Stimulated activated CD8-positive, alpha-beta memory T cell treated with anti-CD3 and anti-CD28 coated beads, Interleukin-12 subunit alpha, Interleukin-12 subunit beta, amount 100 ng/mL, for 24 hours (primary cell): ENCODE data around the gene SLC38A7.
"Not testable (repeated sequence)": the region's sequence is repeated elsewhere in the genome, so short reads cannot be mapped to it uniquely, and the experiment has no call there.

Source experiments
- DNase-seq: peaks from one replicate; pipeline ENCODE4 v3.0.0-alpha.2; 2020; ENCODE audit errors: extremely low read depth

The SLC38A7 gene, protein sequence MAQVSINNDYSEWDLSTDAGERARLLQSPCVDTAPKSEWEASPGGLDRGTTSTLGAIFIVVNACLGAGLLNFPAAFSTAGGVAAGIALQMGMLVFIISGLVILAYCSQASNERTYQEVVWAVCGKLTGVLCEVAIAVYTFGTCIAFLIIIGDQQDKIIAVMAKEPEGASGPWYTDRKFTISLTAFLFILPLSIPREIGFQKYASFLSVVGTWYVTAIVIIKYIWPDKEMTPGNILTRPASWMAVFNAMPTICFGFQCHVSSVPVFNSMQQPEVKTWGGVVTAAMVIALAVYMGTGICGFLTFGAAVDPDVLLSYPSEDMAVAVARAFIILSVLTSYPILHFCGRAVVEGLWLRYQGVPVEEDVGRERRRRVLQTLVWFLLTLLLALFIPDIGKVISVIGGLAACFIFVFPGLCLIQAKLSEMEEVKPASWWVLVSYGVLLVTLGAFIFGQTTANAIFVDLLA

DNA sequence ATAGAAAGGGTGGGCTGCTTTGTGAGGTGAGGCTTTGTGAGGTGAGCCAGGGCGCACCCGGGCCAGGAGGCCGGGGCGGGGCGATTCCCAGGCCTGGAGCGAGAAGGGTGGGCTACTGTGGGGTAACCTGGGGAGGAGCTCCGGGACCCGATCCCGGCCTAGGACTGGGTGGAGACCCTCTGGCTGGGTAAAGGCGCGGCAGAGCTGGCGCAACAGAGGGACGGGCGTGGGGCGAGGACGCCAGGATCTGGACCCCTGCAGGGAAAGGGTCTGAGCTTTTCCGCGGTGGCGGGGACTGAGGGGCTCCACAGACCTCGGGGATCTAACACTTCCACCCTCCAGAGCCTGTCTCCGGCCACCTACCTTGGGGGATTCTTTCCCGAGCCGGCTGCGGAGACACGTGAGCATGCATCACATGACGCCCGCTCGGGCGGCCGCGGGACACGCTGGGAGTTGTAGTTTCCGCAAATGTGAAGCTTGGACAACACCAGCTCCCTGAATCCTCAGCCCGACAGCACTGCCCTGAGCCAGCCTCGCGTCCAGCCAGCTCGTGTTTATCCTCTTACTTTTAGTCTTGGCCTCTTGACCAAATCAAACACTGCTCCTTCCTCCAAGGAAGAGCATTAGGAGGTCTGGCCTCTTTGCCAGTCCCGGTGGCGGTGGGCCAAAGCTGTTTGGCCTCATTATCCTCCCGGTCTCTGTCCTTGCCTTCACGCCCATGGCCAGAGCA is at the start of gene SLC38A7:
TSS of gene SLC38A7 (minus strand) at position 417 of the 730 bp plus-strand sequence. CDS start 4,644 bp downstream, outside the sequence.
- DNase-seq: peak; percentile 47

DNA sequence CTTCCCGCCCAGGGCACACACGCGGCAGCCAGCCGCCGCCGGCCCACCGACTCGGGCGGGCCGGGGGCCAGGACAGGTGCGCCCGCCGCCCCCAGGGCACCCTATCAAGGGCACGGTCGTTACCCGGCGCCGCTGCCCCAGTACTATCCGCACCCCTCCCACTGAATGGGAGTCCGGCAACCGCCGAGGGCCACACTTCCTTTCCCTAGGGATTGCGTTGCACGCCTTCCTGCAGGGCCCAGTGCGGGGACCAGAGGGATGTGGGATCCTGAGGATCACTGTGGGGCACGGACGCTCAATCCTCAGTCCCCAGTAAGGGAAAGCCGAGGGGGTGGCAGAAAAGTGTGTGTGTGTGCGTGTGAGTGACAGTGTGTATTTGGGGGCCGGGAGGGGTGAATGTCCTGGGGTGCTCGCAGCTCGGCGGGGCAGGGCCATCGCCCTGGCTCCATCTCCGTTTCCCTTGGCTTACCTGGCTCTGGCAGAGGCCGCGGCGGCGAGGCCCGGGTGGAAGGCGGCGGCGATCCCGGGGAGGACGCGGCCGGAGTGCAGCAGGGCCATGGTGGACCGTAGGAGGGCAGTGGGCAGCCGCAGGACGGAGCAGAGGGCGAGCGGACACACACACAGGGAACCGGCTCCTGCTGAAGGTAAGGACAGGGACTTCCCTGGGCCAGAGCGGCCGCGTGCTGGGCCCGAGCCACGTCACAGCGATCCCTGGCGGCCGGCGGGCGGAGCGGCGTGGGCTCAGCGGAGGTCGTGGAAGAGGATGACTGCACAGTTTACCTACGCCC is 49.3 kb upstream of the SLC38A7 start, which contains the start of gene GOT2:
TSS of gene GOT2 (minus strand) at position 646 of the 788 bp plus-strand sequence. CDS start at position 558, 88 bp downstream.
- peak; percentile 53 for DNase-seq

DNA sequence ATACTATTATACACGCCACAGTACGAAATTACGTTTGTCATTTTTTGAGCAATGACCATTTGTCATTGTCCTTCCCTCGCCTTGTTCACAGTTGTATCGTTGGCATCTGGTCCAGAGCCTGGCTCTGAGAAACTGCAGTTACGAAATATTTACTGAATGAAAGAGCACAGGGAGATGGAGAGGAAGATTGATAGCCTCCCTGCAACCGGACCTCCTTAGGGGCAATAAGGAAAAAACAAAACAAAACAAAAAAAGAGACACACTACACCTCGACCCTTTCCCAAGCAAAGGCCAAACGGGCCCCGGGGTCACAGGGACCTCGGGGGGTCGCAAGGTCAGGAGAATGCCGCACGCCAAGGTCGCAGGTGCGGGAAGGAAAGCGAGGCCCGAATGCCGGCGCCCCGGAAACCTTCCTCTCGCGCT is 48.7 kb upstream of the SLC38A7 start:
- DNase-seq: no peak

DNA sequence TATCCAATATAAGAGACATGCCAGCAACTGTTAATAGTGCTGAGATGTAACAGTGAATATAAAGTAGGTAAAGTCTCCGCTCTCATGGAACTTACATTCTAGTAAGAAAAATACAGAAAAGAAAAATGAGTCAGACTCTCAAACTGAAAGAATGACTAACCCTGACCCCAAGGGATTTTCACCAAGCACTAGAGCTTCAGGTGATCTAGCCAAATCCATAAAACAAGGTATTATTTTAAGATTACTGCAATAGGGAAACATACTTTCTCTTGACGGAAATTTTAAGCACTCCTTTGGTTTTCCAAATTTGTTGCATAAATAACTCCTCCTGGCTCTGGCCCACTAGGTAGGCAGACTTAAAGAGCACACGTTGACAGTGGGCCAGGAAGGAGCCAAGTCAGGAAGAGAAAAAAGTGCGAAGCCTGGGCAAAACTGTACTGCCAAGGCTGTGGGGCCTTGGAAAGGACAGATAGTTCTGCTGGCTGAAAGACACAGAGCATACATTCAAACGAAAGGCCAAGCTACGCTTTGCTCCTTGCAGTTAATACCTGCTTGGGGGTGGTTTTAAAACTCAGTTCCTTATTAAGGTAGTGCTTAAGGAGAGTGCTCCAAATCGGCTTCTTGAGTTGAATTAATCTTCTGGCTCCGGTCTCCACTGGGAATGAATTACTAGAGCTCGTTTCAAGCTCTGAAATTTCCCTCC is 48.1 kb upstream of the SLC38A7 start:
- DNase-seq: no peak

DNA sequence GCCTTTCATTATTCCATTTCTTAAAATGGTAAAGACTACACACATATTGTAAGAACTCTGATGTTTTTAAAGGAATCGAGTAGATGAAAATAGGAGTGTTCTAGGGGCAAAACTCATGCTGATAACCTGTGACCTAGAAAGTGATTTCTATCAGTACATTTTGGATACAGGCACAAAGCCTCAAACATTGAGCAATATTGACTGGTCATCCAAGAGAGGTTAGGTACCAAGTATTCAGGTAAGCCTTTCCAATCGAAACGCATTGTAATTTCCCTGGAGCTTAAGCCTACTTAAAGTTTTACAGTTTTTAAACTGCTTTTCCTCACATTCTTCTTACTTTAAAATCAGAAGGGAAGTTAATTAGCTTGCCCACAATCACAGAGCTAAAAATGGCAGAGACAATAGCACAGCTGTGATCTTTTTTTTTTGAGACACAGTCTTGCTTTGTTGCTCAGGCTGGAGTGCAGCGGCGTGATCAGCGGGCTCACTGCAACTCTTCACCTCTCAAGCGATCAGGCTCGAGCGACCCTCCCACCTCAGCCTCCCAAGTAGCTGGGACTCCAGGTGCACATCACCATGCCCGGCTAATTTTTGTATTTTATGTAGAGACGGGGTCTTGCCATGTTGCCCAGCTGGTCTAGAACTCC is 46.3 kb upstream of the SLC38A7 start:
- DNase-seq: no peak

DNA sequence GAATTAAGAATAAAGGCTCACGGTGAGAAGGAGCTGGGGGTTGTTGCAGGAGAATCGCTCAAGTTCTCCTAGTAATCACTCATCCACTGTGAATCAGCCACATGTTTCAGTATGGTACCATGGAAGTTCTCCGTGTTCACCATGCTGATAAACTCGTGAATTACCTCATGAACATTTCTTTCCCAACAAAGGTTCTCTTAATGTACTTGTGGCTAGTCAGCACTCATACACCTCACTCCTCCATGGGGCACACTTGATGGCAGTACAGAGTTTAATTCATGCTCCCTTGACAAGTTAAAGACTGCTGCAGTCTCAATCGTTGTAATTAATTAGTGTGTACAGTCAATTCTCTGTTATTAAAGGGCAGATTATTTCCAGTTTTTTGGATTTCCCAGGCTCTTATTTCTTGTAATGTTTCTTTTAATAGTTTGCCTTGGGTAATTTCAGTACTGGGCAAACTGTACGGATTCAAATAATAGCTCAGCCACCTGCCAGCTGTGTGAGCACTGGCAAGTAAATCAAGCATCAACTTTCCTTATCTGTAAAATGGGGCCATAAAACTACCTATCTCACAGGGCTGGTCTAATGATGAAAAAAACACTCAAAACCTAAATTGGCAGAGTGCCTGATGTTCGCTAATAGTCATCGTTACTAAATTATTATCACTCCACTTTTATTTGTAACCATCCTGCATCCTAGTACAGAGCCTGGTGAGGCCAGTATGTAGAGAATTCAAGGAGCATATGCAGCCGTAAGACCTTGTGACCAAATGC is 43.4 kb upstream of the SLC38A7 start:
- no peak for DNase-seq

DNA sequence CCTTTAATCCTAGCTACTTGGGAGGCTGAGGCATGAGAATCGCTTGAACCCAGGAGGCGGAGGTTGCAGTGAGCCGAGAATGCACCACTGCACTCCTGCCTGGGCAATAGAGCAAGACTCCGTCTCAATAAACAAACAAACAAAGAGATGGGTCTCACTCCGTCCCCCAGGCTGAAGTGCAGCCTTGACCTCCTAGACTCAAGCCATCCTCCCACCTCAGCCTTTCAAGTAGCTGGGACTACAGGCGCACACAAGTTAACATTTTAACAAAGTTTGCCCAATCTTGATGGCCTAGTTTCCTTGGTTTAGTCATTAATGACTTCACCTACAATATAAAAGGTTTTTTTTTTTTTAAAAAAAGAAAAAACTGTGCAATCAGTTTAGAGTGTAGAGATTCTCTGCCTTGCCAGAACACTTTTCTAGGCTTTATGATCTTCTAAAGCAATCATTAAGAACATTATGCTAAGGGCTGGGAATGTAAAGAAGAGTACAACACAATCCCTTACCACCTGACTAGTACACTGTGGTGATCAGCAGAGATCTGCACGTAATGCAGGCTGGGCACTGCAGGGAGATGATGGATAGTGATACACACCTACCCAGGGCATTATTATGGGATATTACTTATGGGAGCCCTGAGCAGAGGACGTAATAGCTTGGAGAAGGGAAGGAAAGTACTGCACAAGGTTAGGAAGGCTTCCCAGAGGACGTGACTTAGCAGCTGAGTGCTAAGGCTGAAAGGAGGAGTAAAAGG is 42.6 kb upstream of the SLC38A7 start:
- DNase-seq: no peak

DNA sequence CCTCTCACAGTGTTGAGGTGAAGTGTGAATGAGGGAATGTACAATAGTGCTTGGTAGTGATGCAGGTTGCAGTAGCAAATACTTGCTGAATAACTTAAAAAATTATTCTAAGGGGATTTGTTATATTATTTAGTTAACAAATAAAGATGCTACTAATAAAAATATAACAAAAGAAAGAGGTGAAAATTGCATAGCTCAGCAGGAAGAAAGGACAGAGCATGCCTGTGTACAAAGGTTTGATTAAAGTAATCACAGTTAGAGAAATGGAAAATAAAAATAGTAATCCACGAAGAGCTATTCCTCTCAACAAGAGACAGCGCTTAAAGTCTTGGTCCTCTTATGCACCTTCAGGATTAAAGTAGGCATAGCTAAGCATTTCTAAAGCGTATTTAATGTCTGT is 38.5 kb upstream of the SLC38A7 start:
- DNase-seq: no peak

DNA sequence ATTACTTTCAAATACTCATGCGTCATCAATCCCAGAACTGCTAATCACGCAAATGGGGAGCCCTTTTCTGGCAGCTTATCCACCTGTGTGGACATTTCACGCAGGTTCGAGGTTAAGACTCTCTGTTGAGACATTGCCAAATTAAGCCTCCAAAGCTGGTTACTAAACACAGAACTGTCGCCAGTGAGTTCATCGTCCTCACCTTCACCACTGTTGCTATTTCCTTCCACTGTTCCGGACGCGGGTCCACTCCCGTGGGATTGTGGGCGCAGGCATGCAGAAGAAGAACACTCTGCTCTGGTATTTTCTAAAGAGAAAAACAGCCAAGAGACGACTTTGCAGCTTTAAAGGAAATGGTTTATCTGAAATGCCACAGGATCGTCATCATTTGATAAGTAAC is 33.4 kb upstream of the SLC38A7 start:
- no peak for DNase-seq

DNA sequence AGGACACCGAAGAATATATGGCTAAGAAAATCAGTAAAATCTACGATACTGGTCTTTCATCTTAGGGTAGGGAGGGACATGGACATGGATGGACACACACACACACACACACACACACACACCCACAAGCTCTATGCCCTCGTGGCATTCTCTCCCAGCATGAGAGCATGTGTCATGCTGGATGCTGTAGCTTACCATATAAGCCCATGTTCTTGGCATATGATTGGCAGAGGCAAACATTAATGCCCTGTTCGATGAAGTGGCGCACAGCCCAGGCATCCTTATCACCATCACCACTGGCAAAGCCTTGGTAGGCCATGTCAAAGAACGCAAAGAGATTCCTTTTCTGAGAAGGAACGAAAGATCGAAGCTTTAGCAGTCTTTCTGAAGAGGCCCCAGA is 31.9 kb upstream of the SLC38A7 start:
- DNase-seq: no peak

DNA sequence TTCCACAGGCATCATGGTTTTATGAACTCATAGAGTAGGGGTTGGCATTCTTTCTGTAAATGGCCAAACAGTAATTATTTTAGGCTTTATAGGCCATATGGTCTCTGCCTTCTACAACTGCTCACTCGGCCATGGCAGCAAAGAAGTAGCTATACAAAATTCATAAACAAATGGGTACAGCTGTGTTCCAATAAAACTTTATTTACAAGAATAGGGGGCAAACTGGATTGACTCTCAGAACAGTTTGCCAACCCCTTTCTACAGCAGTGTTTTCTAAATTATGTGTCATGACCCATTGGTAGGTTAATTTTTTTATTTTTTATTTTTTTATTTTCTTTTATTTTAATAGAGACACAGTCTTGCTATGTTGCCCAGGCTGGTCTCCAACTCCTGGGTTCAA is 29.2 kb upstream of the SLC38A7 start:
- no peak for DNase-seq

DNA sequence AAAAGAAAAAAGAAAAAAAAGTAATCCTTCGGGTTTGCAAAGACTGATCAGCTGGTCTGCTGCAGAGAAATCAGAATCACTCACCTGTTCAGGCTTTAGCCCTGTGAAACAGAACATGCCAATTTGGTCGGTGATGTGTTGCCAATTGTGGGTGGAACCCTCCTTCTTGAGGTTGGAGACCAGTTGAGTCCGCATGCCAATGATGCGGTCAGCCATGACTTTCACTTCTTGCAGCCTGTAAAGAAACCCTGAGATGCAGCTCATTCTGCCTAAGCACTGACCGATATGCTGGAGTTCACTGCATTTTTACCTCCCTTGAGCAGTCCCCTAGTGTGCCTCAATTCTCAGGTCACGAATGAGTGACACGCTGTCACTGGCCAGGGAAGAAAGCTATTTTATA is 24.8 kb upstream of the SLC38A7 start:
- DNase-seq: no peak

DNA sequence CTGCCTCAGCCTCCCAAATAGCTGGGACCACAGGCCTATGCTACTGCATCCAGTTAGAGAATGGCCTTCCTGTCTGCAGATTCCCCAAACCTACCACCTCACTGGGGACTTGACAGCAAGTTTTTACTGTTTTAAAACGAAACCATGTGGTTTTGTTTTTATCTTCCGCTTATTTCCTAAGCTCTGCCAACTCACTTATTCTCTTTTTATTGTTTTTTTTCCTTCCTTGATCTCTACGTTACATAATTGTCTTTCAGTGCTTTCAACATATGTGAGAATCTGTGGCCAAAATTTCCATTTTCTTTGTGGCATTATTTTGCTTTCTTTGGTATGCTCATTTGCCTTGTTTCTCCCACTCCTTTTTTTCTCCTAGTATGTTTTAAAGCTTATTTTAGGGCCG is 14.6 kb upstream of the SLC38A7 start:
- DNase-seq: no peak

DNA sequence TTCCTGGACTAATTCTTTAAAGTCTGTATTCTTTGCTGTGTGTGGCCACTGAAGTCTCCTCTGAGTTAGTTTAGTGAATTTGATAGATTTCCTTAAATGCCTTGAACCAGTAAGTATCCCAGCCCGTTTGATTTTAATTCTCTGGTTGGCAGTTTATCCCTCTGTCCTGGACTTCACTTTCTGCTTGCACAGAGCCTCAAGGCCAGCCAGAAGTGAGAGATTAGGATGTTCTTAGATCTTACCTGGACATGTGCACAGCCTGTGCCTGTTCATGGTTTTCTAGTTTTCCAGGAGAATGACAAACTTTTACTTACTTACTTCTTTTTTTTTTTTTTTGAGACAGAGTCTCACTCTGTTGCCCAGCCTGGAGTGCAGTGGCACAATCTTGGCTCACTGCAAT is 10.8 kb upstream of the SLC38A7 start:
- no peak for DNase-seq

DNA sequence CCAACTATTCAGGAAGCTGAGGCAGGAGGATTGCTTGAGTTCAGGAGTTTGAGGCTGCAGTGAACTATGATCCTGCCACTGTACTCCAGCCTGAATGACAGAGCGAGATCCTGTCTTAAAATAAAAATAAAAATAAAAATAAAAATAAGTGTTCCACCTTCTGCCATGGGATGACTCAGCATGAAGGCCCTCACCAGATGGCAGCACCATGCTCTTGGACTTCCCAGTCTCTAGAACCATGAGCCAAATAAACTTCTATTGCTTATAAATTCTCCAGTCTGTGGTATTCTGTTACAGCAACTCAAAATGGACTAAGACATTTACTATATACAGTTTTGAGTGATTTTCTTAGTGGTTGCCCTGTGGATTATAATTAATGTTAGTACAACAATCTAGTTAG is 7.9 kb upstream of the SLC38A7 start:
- DNase-seq: no peak

DNA sequence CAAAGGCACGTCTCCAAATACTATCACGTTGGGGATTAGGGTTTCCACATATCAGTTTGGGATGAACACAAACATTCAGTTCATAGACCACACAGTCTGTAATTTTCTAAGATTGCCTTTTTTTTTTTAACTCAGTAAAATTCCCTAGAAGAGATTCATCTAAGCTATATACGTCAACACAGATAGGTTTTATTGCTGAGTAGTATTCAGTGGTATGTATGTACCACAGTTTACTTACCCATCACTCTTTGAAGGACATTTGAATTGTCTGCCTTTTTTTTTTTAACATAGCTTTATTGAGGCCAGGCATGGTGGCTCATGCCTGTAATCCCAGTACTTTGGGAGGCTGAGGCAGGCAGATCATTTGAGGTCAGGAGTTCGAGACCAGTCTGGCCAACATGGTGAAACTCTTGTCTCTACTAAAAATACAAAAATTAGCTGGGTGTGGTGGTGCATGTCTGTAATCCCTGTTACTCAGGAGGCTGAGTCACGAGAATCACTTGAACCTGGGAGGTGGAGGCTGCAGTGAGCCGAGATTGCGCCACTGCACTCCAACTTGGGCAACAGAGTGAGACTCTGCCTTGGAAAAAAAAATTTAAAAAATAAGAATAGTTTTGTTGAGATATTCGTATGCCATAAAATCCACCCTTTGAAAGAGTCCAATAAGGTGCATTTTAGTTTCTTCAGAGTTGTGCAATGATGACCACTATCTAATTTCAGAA is 2.6 kb upstream of the SLC38A7 start:
- DNase-seq: not testable (repeated sequence)

DNA sequence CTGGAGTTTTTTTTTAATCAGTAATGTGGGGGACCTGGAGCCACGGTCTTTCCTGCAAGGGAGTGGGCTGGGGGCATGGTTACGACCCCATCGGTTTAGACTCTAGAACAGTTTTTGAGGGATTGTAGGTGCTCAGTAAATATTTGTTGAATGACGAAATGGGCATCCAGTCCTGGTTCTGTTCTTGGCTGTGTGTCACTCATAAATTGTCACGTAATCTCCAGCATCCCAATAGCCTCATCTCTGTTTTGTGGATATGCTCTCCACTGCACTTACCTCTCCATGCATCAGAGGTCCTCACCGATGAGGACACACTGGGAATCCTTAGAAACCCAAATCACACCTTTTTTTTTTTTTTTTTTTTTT is 497 bp upstream of the SLC38A7 start:
- DNase-seq: no peak

DNA sequence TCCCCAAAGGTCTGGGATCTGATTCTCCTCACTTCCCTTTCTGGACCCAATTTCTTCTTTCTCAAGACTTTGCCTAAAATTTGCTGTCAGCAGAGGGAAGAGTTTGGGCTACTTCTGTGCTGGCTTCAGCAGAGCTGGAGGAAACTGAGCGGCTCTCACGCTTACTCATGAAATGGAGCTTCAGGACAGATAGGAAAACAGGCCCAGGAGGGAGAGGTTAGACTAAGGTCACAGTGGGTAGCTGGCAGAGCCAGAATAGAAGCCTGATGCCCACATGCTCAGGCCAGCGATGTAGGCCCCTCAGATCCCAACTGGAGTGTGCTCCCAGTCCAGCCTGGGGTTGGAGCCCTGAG is 593 bp downstream of the SLC38A7 start:
- DNase-seq: no peak

DNA sequence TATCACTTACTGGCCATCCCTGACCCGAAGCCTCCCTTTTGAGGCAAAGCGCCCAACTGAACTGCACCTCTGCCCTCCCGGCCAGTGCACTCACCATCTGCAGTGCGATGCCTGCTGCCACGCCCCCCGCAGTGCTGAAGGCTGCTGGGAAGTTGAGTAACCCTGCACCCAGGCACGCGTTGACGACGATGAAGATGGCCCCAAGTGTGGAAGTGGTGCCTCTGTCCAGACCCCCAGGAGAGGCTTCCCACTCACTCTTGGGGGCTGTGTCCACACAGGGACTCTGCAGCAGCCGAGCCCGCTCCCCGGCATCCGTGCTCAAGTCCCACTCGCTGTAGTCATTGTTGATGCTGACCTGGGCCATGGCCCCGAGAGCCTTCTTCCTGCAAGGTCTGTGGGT is 4.8 kb downstream of the SLC38A7 start:
- no peak for DNase-seq
